Measurements from ENCODE around the gene RHD. TPM values are rescaled to one million over a fixed set of nuclear protein-coding genes. Genes with fewer than 3 reads are reported as not detected.

Gene RHD
- total and polyA plus RNA-seq, 10 of the 15 experiments (the other 5 are each of a cell fraction or from before 2014, with no cell fraction given), result 0.02 to 0.34 (median 0.18) TPM; not detected in 6

DNA sequence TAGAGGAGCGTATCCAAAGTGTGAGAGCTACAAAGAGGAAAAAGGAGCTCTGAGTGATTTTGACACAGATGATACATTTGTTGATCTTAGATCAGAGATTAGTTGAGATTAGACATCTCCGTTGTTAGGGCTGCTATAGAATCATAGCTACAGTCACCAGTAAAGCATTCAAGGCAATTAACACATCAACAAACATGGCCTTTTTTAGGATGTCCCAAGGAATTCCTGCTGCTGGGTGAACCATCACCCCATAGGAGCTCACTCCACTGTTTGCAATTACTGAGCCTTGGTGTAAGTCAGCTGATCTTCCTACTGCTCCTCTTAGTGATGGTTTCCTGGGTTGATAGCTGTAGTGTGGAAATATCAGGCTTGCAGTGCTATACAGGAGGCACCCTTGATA, 18.4 kb upstream of the RHD start:
- H3K4me2 ChIP-seq (ENCODE audit: control insufficient read depth, insufficient read depth), result no peak overlapping the region
- ChIA-PET POLR2A (no interaction called here), RAD21 (ENCODE audit: unreplicated experiment) (no interaction called here), SMC1A (ENCODE audit: uncharacterized antibody, unreplicated experiment) (interaction anchor here (0.6 to 1.7 kb wide), 2 partner anchors 14 to 17 kb away, joined by 3 to 5 read pairs; no protein-coding TSS in a partner anchor), CTCF (no interaction called here)
- H3K27me3 ChIP-seq (replicated peaks in 1 of 2; ENCODE audit: control insufficient read depth in 2 of 2, insufficient read depth in 2 of 2, low read length in 1 of 2), result no peaks in the 10 kb centered on the region
- BruUV-seq (replicated peaks), result no TSS peak
- no peaks in the 10 kb centered on the region for H3K36me3 ChIP-seq (ENCODE audit: control insufficient read depth in 2 of 2, insufficient read depth in 2 of 2, low read length in 1 of 2)
- no peak overlapping the region for H2AFZ ChIP-seq (ENCODE audit: control insufficient read depth, low read depth, low read length)
- in situ Hi-C loops (cut with MboI), result no loop called here
- no peaks in the 10 kb centered on the region for H3K4me1 ChIP-seq (ENCODE audit: control insufficient read depth, insufficient read depth, low read length)
- no peaks in the 10 kb centered on the region for H3K9me3 ChIP-seq (replicated peaks; ENCODE audit: control insufficient read depth, insufficient read depth, low read length)
- no peaks in the 10 kb centered on the region for H4K20me1 ChIP-seq (ENCODE audit: control insufficient read depth, insufficient read depth)
- 89% methylated on average over 2 of the region's 2 CpGs for WGBS (ENCODE audit: insufficient coverage, insufficient replicate concordance, low lambda C conversion rate, missing lambda C conversion rate)
- no peak for FAIRE-seq
- H3K27ac ChIP-seq (ENCODE audit: control insufficient read depth, insufficient read depth), result no peak overlapping the region
- H3K79me2 ChIP-seq (ENCODE audit: control insufficient read depth, insufficient read depth, low read length), result no peaks in the 10 kb centered on the region
- H3K9ac ChIP-seq (ENCODE audit: control insufficient read depth, insufficient read depth, low read length), result no peak overlapping the region
- DNase-seq (ENCODE audit: low read depth, low spot score), result no peak
- TF ChIP-seq TCF12 (IDR thresholded peaks at IDR 0.05; ENCODE audit: low read depth, low read length) (no peak), ZNF207 (IDR thresholded peaks at IDR 0.05; ENCODE audit: borderline replicate concordance) (no peak)
- H3K4me3 ChIP-seq, result no peak overlapping the region
- ATAC-seq, result no peak
- intact Hi-C loops (cut with micrococcal nuclease; ENCODE audit: unreplicated experiment), result no loop called here

GRCh38 chr1:25255706-25256577, 16.4 kb upstream of the RHD start:
- Histone ChIP-seq H2AFZ (ENCODE audit: control insufficient read depth, low read depth, low read length) (no peak overlapping the region), H4K20me1 (ENCODE audit: control insufficient read depth, insufficient read depth) (no peaks in the 10 kb centered on the region), H3K9ac (ENCODE audit: control insufficient read depth, insufficient read depth, low read length) (no peak overlapping the region), H3K4me2 (ENCODE audit: control insufficient read depth, insufficient read depth) (no peak overlapping the region), H3K9me3 (replicated peaks; ENCODE audit: control insufficient read depth, insufficient read depth, low read length) (no peaks in the 10 kb centered on the region), H3K79me2 (ENCODE audit: control insufficient read depth, insufficient read depth, low read length) (no peaks in the 10 kb centered on the region; the same call in 1 of the 2 replicates), H3K27ac (ENCODE audit: control insufficient read depth, insufficient read depth) (no peak overlapping the region), H3K4me3 (no peak overlapping the region), H3K4me1 (ENCODE audit: control insufficient read depth, insufficient read depth, low read length) (no peaks in the 10 kb centered on the region), H3K27me3 (replicated peaks in 1 of 2; ENCODE audit: control insufficient read depth in 2 of 2, insufficient read depth in 2 of 2, low read length in 1 of 2) (no peaks in the 10 kb centered on the region), H3K36me3 (ENCODE audit: control insufficient read depth in 2 of 2, insufficient read depth in 2 of 2, low read length in 1 of 2) (no peaks in the 10 kb centered on the region)
- FAIRE-seq, result peak; percentile 52
- ChIA-PET SMC1A (ENCODE audit: uncharacterized antibody, unreplicated experiment) (interaction anchor here (1.6 kb wide), 1 partner anchor 11 kb away, joined by 4 read pairs; no protein-coding TSS in a partner anchor), POLR2A (interaction anchor here (0.6 to 1.2 kb wide), 7 partner anchors 14 to 1052 kb away, joined by 3 to 5 read pairs (median 4); no protein-coding TSS in a partner anchor), CTCF (interaction anchor here (0.6 kb wide), 1 partner anchor 199 kb away, joined by 5 read pairs; no protein-coding TSS in a partner anchor), RAD21 (ENCODE audit: unreplicated experiment) (no interaction called here)
- no peak for ATAC-seq
- WGBS (ENCODE audit: insufficient coverage, insufficient replicate concordance, low lambda C conversion rate, missing lambda C conversion rate), result 93% methylated on average over 18 of the region's 18 CpGs
- no peak for DNase-seq (ENCODE audit: low read depth, low spot score)
- BruUV-seq (replicated peaks), result no TSS peak
- no peak for TF ChIP-seq KLF5 (IDR thresholded peaks at IDR 0.05; ENCODE audit: partially characterized antibody)
- TF ChIP-seq BCL11A (IDR thresholded peaks at IDR 0.05; ENCODE audit: low read depth, low read length), result no peak
- no peak for TF ChIP-seq ZNF274 (IDR thresholded peaks at IDR 0.05; ENCODE audit: insufficient read depth, insufficient read length)
- TF ChIP-seq SMAD1 (IDR thresholded peaks at IDR 0.05; ENCODE audit: low read depth, partially characterized antibody), result no peak
- no peak for TF ChIP-seq PML (IDR thresholded peaks at IDR 0.05; ENCODE audit: low read length)
- no peak for TF ChIP-seq GATAD2B (conservative IDR thresholded peaks at IDR 0.05; ENCODE audit: low read depth)
- no peak for TF ChIP-seq RAD51 (IDR thresholded peaks at IDR 0.05)
- TF ChIP-seq CBFB (IDR thresholded peaks at IDR 0.05; ENCODE audit: low read depth), result no peak
- no peak for TF ChIP-seq GABPA (IDR thresholded peaks at IDR 0.05; ENCODE audit: low read depth)
- TF ChIP-seq, protein P1, sequence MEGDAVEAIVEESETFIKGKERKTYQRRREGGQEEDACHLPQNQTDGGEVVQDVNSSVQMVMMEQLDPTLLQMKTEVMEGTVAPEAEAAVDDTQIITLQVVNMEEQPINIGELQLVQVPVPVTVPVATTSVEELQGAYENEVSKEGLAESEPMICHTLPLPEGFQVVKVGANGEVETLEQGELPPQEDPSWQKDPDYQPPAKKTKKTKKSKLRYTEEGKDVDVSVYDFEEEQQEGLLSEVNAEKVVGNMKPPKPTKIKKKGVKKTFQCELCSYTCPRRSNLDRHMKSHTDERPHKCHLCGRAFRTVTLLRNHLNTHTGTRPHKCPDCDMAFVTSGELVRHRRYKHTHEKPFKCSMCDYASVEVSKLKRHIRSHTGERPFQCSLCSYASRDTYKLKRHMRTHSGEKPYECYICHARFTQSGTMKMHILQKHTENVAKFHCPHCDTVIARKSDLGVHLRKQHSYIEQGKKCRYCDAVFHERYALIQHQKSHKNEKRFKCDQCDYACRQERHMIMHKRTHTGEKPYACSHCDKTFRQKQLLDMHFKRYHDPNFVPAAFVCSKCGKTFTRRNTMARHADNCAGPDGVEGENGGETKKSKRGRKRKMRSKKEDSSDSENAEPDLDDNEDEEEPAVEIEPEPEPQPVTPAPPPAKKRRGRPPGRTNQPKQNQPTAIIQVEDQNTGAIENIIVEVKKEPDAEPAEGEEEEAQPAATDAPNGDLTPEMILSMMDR (IDR thresholded peaks at IDR 0.05 in 2 of 3, conservative IDR thresholded peaks at IDR 0.05 in 1 of 3; ENCODE audit: control insufficient read depth in 2 of 3, extremely low read depth in 1 of 3, insufficient read depth in 1 of 3, low read depth in 3 of 3, low read length in 3 of 3), result no peak
- TF ChIP-seq JUNB (IDR thresholded peaks at IDR 0.05), result no peak
- intact Hi-C loops (cut with micrococcal nuclease; ENCODE audit: unreplicated experiment) (no loop called here), in situ Hi-C loops (cut with MboI) (loop anchor here (5.0 kb wide), 1 partner anchor 86 kb away; no protein-coding TSS in a partner anchor)
